Liver (tissue), 9 donors: ENCODE measurements around the gene IFNAR2. TPM values are rescaled to one million over a fixed set of nuclear protein-coding genes. Genes with fewer than 3 reads are reported as not detected.
A peak's percentile ranks its signal among the peaks of the same experiment; 100 is the strongest.

Experiments used
- DNase-seq: peaks from one replicate; pipeline ENCODE4 v3.0.0-alpha.2; 2017; ENCODE audit warnings: low spot score
- H3K27ac ChIP-seq, 2 donors: one replicate each; pipeline ENCODE4 v1.7.0; 2013; ENCODE audit warnings: inconsistent platforms in 2 of 2, low read length in 2 of 2, control low read depth in 1 of 2, low read depth in 1 of 2, mild to moderate bottlenecking in 1 of 2
- H3K27me3 ChIP-seq, 4 donors: one replicate each; pipeline versions ENCODE4 v1.6.1 to v1.7.0; 2013; ENCODE audit warnings: low read length in 3 of 4, inconsistent platforms in 1 of 4, mild to moderate bottlenecking in 1 of 4, moderate library complexity in 1 of 4; ENCODE audit not compliant: control insufficient read depth in 4 of 4, insufficient read depth in 4 of 4
- H3K36me3 ChIP-seq, 4 donors: one replicate each; pipeline versions ENCODE4 v1.6.1 to v1.7.0; 2013; ENCODE audit warnings: low read length in 3 of 4, mild to moderate bottlenecking in 3 of 4, low read depth in 1 of 4, moderate library complexity in 1 of 4; ENCODE audit not compliant: control insufficient read depth in 4 of 4, insufficient read depth in 3 of 4
- H3K4me1 ChIP-seq, 4 donors: one replicate each; pipeline versions ENCODE4 v1.6.1 to v1.7.0; 2013; ENCODE audit warnings: low read length in 3 of 4, mild to moderate bottlenecking in 3 of 4, moderate library complexity in 1 of 4; ENCODE audit not compliant: control insufficient read depth in 4 of 4, insufficient read depth in 4 of 4
- H3K4me3 ChIP-seq, 3 donors: one replicate each; pipeline versions ENCODE4 v1.6.1 to v1.7.0; 2013; ENCODE audit warnings: low read length in 3 of 3, control low read depth in 1 of 3, low read depth in 1 of 3, mild to moderate bottlenecking in 1 of 3
- H3K9ac ChIP-seq, 2 donors: one replicate each; pipeline ENCODE4 v1.7.0; 2013; ENCODE audit warnings: low read length in 2 of 2, mild to moderate bottlenecking in 2 of 2, moderate library complexity in 2 of 2, control low read depth in 1 of 2, low read depth in 1 of 2
- H3K9me3 ChIP-seq, 4 donors: one replicate each; pipeline versions ENCODE4 v1.6.1 to v1.7.0; 2013; ENCODE audit warnings: low read length in 3 of 4; ENCODE audit not compliant: control insufficient read depth in 4 of 4
- EGR1 ChIP-seq, 2 donors: IDR thresholded peaks; 2 replicates each; pipeline ENCODE4 v1.6.1; 2016 to 2018; ENCODE audit warnings: antibody characterized with exemption in 2 of 2, low read depth in 2 of 2
- FOXA1 ChIP-seq: IDR thresholded peaks from 2 replicates; pipeline ENCODE4 v1.6.1; 2016; ENCODE audit warnings: antibody characterized with exemption
- FOXA2 ChIP-seq: IDR thresholded peaks from 2 replicates; pipeline ENCODE4 v1.6.1; 2016; ENCODE audit warnings: antibody characterized with exemption
- GABPA ChIP-seq, 2 donors: IDR thresholded peaks in 1 of 2; conservative IDR thresholded peaks in 1 of 2; 2 replicates each; pipeline ENCODE4 v1.6.1; 2016; ENCODE audit warnings: antibody characterized with exemption in 2 of 2, mild to moderate bottlenecking in 1 of 2, moderate library complexity in 1 of 2
- HNF4A ChIP-seq, 2 donors: conservative IDR thresholded peaks; 2 replicates each; pipeline ENCODE4 v1.6.1; 2016; ENCODE audit warnings: antibody characterized with exemption in 2 of 2, mild to moderate bottlenecking in 2 of 2
- HNF4G ChIP-seq: IDR thresholded peaks from 2 replicates; pipeline ENCODE4 v1.6.1; 2016; ENCODE audit warnings: antibody characterized with exemption
- JUND ChIP-seq, 2 donors: IDR thresholded peaks; 2 replicates each; pipeline ENCODE4 v1.6.1; 2016; ENCODE audit warnings: antibody characterized with exemption in 2 of 2
- MAX ChIP-seq: IDR thresholded peaks from 2 replicates; pipeline ENCODE4 v1.6.1; 2016; ENCODE audit warnings: antibody characterized with exemption
- NR2F2 ChIP-seq: IDR thresholded peaks from 2 replicates; pipeline ENCODE4 v1.6.1; 2016; ENCODE audit warnings: antibody characterized with exemption
- RAD21 ChIP-seq, 2 donors: IDR thresholded peaks; 2 replicates each; pipeline ENCODE4 v1.6.1; 2016; ENCODE audit warnings: antibody characterized with exemption in 2 of 2, mild to moderate bottlenecking in 2 of 2
- RXRA ChIP-seq, 2 donors: IDR thresholded peaks; 2 replicates each; pipeline ENCODE4 v1.6.1; 2017 to 2018; ENCODE audit warnings: antibody characterized with exemption in 2 of 2, mild to moderate bottlenecking in 1 of 2
- SP1 ChIP-seq: IDR thresholded peaks from 2 replicates; pipeline ENCODE4 v1.6.1; 2018; ENCODE audit warnings: antibody characterized with exemption, mild to moderate bottlenecking
- TAF1 ChIP-seq: conservative IDR thresholded peaks from 2 replicates; pipeline ENCODE4 v1.6.1; 2016; ENCODE audit warnings: antibody characterized with exemption, mild to moderate bottlenecking
- YY1 ChIP-seq: IDR thresholded peaks from 2 replicates; pipeline ENCODE4 v1.6.1; 2016; ENCODE audit warnings: antibody characterized with exemption, mild to moderate bottlenecking
- ZBTB33 ChIP-seq: IDR thresholded peaks from 2 replicates; pipeline ENCODE4 v1.6.1; 2016; ENCODE audit warnings: antibody characterized with exemption
- WGBS: extraction: QIAGEN DNeasy Blood & Tissue Kit; methylation state at CpG from one replicate; pipeline ENCODE4 v1.1.7; 2013; 5-methylcytosine and 5-hydroxymethylcytosine counted together
- polyA plus RNA-seq, 2 donors: library from polyadenylated mRNA; stranded (reverse) in 1 of 2; unstranded in 1 of 2; fragments of 200-250 nt in 1 of 2; fragments of >200 nt in 1 of 2; fragmentation: Nextera tagmentation in 1 of 2; extraction: Ambion mirVana in 1 of 2; gene quantifications; one replicate each; pipeline versions ENCODE4 v1.2.1 to v1.2.3, GENCODE V29; 2013 to 2015
- total RNA-seq, 2 donors: library from RNA; depleted of rRNA; stranded (reverse); fragments of >200 nt; gene quantifications; one replicate each; pipeline ENCODE4 v1.2.3, GENCODE V29; 2014
- TF ChIP-seq, protein P1 (sequence below): IDR thresholded peaks from 2 replicates; pipeline ENCODE4 v1.6.1; 2016; ENCODE audit warnings: antibody characterized with exemption, mild to moderate bottlenecking
- TF ChIP-seq, protein P2 (sequence below): fragments of 150-350 bp; IDR thresholded peaks from 2 replicates; pipeline ENCODE4 v1.5.1; 2017; ENCODE audit warnings: improper control_type of control experiment, low read depth, low read length; ENCODE audit not compliant: missing input control
- TF ChIP-seq, protein P3 (sequence below): IDR thresholded peaks from 2 replicates; pipeline ENCODE4 v1.6.1; 2016; ENCODE audit warnings: antibody characterized with exemption
- donor health status: healthy.
- donor health status: healthy.
- donor health status: healthy.
- donor health status: healthy.
- donor health status: healthy.

Gene IFNAR2
- total and polyA plus RNA-seq, 4 donors: 12.6 to 17.0 (median 14.6) TPM

DNA sequence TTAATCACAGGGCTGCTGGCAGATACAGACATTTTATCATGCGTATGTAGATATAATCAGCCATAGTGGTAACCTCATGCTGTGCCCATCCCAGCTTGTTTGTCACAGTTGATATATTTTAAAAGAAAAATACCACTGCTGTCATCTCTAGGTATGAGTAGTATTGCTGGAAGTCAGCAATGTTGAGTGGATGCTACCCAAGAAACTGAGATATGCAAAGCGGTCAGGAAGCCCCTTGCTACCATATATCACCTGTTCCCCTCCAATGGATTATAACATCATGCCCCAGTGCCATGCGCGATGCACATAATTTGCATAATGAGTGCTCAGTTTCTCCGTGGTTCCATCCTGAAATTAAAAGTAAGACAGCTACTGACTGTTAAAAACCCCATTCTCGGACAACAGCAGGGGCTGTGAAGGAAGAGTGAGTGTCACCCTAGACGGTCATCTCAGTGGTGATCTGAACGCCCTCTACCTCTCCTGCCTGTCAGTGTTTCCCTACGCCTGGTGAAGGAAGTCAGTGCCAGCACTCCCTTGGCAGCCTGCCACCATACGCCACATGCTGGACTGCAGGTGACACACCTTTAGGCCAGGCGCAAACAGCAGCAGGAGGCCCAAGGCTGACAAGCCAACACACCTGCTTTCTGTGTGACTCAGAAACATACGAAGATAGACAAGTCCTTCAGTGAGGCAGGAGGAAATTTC is 39.2 kb downstream of the IFNAR2 start:
- 54% methylated on average over 12 of the region's 12 CpGs for WGBS
- Histone ChIP-seq H3K9me3 (no peaks in the 10 kb centered on the region), H3K9ac (no peak overlapping the region), H3K27me3 (no peaks in the 10 kb centered on the region), H3K4me3 (no peak overlapping the region), H3K27ac (peak overlapping the region; percentile 56 to 69), H3K4me1 (peaks cover 2 to 40% (median 20%) of the 10 kb centered on the region in 4 donors), H3K36me3 (peaks cover 0 to 9% (median 6%) of the 10 kb centered on the region in 4 donors)
- peak; percentile 50 for DNase-seq
- TF ChIP-seq JUND (IDR thresholded peaks at IDR 0.05) (peak; percentile 12 to 40), MAX (peak; percentile 88), TAF1 (no peak), YY1 (no peak), EGR1 (IDR thresholded peaks at IDR 0.05; ENCODE audit: low read depth in 2 of 2) (peak in 1 of 2 donors; percentile 16), ZBTB33 (peak; percentile 19), HNF4A (conservative IDR thresholded peaks at IDR 0.05) (peak; percentile 40 to 62), FOXA2 (peak; percentile 17), HNF4G (no peak), RAD21 (IDR thresholded peaks at IDR 0.05) (peak; percentile 69 to 79), SP1 (peak; percentile 22), GABPA (IDR thresholded peaks at IDR 0.05 in 1 of 2, conservative IDR thresholded peaks at IDR 0.05 in 1 of 2) (peak in 1 of 2 donors; percentile 13), FOXA1 (no peak), NR2F2 (no peak), RXRA (IDR thresholded peaks at IDR 0.05) (peak; percentile 29 to 71)
- TF ChIP-seq, protein P1, sequence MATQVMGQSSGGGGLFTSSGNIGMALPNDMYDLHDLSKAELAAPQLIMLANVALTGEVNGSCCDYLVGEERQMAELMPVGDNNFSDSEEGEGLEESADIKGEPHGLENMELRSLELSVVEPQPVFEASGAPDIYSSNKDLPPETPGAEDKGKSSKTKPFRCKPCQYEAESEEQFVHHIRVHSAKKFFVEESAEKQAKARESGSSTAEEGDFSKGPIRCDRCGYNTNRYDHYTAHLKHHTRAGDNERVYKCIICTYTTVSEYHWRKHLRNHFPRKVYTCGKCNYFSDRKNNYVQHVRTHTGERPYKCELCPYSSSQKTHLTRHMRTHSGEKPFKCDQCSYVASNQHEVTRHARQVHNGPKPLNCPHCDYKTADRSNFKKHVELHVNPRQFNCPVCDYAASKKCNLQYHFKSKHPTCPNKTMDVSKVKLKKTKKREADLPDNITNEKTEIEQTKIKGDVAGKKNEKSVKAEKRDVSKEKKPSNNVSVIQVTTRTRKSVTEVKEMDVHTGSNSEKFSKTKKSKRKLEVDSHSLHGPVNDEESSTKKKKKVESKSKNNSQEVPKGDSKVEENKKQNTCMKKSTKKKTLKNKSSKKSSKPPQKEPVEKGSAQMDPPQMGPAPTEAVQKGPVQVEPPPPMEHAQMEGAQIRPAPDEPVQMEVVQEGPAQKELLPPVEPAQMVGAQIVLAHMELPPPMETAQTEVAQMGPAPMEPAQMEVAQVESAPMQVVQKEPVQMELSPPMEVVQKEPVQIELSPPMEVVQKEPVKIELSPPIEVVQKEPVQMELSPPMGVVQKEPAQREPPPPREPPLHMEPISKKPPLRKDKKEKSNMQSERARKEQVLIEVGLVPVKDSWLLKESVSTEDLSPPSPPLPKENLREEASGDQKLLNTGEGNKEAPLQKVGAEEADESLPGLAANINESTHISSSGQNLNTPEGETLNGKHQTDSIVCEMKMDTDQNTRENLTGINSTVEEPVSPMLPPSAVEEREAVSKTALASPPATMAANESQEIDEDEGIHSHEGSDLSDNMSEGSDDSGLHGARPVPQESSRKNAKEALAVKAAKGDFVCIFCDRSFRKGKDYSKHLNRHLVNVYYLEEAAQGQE: no peak
- TF ChIP-seq, protein P2, sequence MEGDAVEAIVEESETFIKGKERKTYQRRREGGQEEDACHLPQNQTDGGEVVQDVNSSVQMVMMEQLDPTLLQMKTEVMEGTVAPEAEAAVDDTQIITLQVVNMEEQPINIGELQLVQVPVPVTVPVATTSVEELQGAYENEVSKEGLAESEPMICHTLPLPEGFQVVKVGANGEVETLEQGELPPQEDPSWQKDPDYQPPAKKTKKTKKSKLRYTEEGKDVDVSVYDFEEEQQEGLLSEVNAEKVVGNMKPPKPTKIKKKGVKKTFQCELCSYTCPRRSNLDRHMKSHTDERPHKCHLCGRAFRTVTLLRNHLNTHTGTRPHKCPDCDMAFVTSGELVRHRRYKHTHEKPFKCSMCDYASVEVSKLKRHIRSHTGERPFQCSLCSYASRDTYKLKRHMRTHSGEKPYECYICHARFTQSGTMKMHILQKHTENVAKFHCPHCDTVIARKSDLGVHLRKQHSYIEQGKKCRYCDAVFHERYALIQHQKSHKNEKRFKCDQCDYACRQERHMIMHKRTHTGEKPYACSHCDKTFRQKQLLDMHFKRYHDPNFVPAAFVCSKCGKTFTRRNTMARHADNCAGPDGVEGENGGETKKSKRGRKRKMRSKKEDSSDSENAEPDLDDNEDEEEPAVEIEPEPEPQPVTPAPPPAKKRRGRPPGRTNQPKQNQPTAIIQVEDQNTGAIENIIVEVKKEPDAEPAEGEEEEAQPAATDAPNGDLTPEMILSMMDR: no peak
- TF ChIP-seq, protein P3, sequence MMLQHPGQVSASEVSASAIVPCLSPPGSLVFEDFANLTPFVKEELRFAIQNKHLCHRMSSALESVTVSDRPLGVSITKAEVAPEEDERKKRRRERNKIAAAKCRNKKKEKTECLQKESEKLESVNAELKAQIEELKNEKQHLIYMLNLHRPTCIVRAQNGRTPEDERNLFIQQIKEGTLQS: no peak
